ENCODE measurements around the gene DRC1. TPM values are rescaled to one million over a fixed set of nuclear protein-coding genes. Genes with fewer than 3 reads are reported as not detected.

Gene DRC1
- total and polyA plus RNA-seq, 2 of the 13 experiments (the other 11 are each of a cell fraction or from before 2014, with no cell fraction given) = 0.07 TPM; not detected in 1

DNA sequence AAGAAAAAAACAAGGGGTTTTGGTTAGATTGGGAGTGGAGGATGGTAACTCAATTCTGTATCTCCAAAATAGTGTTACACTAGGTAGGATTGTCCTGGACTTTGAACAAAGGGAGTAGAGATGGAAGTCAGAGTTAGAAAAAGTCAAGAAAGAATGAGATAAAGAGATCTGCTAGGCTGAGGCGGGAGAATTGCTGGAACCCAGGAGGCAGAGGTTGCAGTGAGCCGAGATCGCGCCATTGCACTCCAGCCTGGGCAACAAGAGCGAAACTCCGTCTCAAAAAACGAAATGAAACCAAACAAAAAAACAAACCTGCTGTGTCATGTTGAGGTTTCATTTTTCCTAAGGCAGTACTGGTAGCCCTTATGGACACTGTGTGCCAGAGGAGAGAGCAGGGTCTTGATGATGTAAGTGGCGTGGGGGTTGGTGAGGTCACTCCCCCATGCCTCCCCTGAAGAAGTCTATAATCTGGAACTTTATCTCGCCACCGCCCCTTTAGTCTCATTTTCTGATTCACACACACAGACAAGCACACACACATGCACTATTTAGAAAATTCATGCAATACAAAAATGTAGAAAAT lies 10.5 kb downstream of the DRC1 start (continued):
- 0 out of 2 replicates have a peak, but pooled peaks have one; percentile 24 for TF ChIP-seq CEBPG (CRISPR knock-in tag; IDR thresholded peaks at IDR 0.05)
- TF ChIP-seq U2AF1 (optimal IDR thresholded peaks at IDR 0.05; ENCODE audit: low read depth, low read length) = no peak
- TF ChIP-seq, protein P1, sequence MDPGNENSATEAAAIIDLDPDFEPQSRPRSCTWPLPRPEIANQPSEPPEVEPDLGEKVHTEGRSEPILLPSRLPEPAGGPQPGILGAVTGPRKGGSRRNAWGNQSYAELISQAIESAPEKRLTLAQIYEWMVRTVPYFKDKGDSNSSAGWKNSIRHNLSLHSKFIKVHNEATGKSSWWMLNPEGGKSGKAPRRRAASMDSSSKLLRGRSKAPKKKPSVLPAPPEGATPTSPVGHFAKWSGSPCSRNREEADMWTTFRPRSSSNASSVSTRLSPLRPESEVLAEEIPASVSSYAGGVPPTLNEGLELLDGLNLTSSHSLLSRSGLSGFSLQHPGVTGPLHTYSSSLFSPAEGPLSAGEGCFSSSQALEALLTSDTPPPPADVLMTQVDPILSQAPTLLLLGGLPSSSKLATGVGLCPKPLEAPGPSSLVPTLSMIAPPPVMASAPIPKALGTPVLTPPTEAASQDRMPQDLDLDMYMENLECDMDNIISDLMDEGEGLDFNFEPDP (CRISPR knock-in tag; conservative IDR thresholded peaks at IDR 0.05) = 0 out of 2 replicates have a peak, but pooled peaks have one; percentile 63
- TF ChIP-seq, protein P2, sequence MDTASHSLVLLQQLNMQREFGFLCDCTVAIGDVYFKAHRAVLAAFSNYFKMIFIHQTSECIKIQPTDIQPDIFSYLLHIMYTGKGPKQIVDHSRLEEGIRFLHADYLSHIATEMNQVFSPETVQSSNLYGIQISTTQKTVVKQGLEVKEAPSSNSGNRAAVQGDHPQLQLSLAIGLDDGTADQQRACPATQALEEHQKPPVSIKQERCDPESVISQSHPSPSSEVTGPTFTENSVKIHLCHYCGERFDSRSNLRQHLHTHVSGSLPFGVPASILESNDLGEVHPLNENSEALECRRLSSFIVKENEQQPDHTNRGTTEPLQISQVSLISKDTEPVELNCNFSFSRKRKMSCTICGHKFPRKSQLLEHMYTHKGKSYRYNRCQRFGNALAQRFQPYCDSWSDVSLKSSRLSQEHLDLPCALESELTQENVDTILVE (CRISPR knock-in tag; IDR thresholded peaks at IDR 0.05) = no peak
- no peak for TF ChIP-seq DR1 (CRISPR knock-in tag; IDR thresholded peaks at IDR 0.05)
- TF ChIP-seq, protein P3, sequence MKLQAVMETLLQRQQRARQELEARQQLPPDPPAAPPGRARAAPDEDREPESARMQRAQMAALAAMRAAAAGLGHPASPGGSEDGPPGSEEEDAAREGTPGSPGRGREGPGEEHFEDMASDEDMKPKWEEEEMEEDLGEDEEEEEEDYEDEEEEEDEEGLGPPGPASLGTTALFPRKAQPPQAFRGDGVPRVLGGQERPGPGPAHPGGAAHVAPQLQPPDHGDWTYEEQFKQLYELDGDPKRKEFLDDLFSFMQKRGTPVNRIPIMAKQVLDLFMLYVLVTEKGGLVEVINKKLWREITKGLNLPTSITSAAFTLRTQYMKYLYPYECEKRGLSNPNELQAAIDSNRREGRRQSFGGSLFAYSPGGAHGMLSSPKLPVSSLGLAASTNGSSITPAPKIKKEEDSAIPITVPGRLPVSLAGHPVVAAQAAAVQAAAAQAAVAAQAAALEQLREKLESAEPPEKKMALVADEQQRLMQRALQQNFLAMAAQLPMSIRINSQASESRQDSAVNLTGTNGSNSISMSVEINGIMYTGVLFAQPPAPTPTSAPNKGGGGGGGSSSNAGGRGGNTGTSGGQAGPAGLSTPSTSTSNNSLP (IDR thresholded peaks at IDR 0.05; ENCODE audit: low read depth, low read length) = no peak
- no peak for TF ChIP-seq THRA (CRISPR knock-in tag; IDR thresholded peaks at IDR 0.05; ENCODE audit: borderline replicate concordance)
- TF ChIP-seq ZSCAN29 (CRISPR knock-in tag; conservative IDR thresholded peaks at IDR 0.05) = no peak
- TF ChIP-seq ZMYM2 (CRISPR knock-in tag; IDR thresholded peaks at IDR 0.05) = no peak
- no peak for TF ChIP-seq ARID4A (CRISPR knock-in tag; IDR thresholded peaks at IDR 0.05; ENCODE audit: borderline replicate concordance)
- no peak for TF ChIP-seq BORCS8-MEF2B (CRISPR knock-in tag; IDR thresholded peaks at IDR 0.05)
- no peak for TF ChIP-seq ZNF510 (CRISPR knock-in tag; IDR thresholded peaks at IDR 0.05; ENCODE audit: low read depth)
- no peak for TF ChIP-seq SOX6 (IDR thresholded peaks at IDR 0.05)
- no peak for TF ChIP-seq SOX6 (CRISPR knock-in tag; IDR thresholded peaks at IDR 0.05)
- 0 out of 2 replicates have a peak, but pooled peaks have one; percentile 0 for TF ChIP-seq CEBPB (IDR thresholded peaks at IDR 0.05; ENCODE audit: borderline replicate concordance, low read depth, low read length)
- no peak for TF ChIP-seq TOE1 (CRISPR knock-in tag; IDR thresholded peaks at IDR 0.05)
- TF ChIP-seq IRF2 (CRISPR knock-in tag; IDR thresholded peaks at IDR 0.05) = 0 out of 2 replicates have a peak, but pooled peaks have one; percentile 22
- no peak for TF ChIP-seq ZBTB34 (CRISPR knock-in tag; IDR thresholded peaks at IDR 0.05)
